GM23338 (cell line): ENCODE results near the gene LCN12.

Experiments used
- CREB1 ChIP-seq: fragments of 250-450 bp; sonication (Bioruptor Pico); IDR thresholded peaks from 2 replicates; pipeline ENCODE4 v1.5.0; 2020; ENCODE audit warnings: low read depth, mild to moderate bottlenecking, moderate library complexity
- CTCF ChIP-seq, 2 experiments: fragments of 200-600 bp in 1 of 2; sonication (generic) in 1 of 2; conservative IDR thresholded peaks; 2 replicates each; pipeline versions ENCODE4 v1.5.1 to v1.6.1; 2016 to 2017; ENCODE audit warnings: antibody characterized with exemption in 2 of 2, low read depth in 2 of 2, mild to moderate bottlenecking in 2 of 2, moderate library complexity in 1 of 2
- EZH2 ChIP-seq: fragments of 200-600 bp; sonication (generic); IDR thresholded peaks from one replicate; pipeline ENCODE4 v1.8.0; 2017; ENCODE audit warnings: antibody characterized with exemption, mild to moderate bottlenecking, low read depth; ENCODE audit not compliant: unreplicated experiment
- EZH2phosphoT487 ChIP-seq: fragments of 200-600 bp; sonication (generic); IDR thresholded peaks from one replicate; pipeline ENCODE4 v1.8.1; 2018; ENCODE audit warnings: antibody characterized with exemption; ENCODE audit not compliant: unreplicated experiment
- JUNB ChIP-seq: IDR thresholded peaks from one replicate; pipeline ENCODE4 v1.6.1; 2016; ENCODE audit warnings: antibody characterized with exemption; ENCODE audit not compliant: unreplicated experiment
- POLR2AphosphoS5 ChIP-seq: IDR thresholded peaks from 2 replicates; pipeline ENCODE4 v1.6.1; 2016; ENCODE audit warnings: antibody characterized with exemption, low read depth
- REST ChIP-seq: IDR thresholded peaks from one replicate; pipeline ENCODE4 v1.6.1; 2018; ENCODE audit warnings: antibody characterized with exemption; ENCODE audit not compliant: unreplicated experiment
- STAT1 ChIP-seq: IDR thresholded peaks from one replicate; pipeline ENCODE4 v1.6.1; 2016; ENCODE audit warnings: antibody characterized with exemption; ENCODE audit not compliant: unreplicated experiment
- ZNF114 ChIP-seq: fragments of 250-450 bp; sonication (Bioruptor Pico); IDR thresholded peaks from 2 replicates; pipeline ENCODE4 v1.5.0; 2020; ENCODE audit warnings: mild to moderate bottlenecking, moderate library complexity

DNA sequence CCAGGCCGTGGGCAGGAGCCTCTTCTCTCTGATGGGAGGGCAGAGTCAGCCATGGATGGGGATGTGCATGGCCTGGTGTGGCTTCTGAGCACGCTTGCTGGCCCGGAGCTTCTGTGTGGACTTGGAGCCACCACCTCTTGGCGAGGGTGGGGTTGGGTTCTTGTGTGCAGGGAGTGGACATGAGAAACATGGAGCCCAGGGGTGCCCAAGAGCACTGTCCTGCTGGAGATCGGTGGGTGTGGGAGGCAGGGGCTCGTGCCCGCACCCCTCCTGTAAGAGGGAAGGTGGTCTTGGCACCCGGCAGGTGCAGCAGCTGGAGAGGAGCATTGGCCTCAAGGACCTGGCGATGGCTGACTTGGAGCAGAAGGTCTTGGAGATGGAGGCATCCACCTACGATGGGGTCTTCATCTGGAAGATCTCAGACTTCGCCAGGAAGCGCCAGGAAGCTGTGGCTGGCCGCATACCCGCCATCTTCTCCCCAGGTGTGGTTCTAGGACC lies 31.3 kb upstream of the LCN12 start:
- TF ChIP-seq CTCF (conservative IDR thresholded peaks at IDR 0.05; ENCODE audit: low read depth in 2 of 2), result no peak
- TF ChIP-seq POLR2AphosphoS5, result no peak
- TF ChIP-seq JUNB, result no peak
- TF ChIP-seq EZH2, result no peak
- TF ChIP-seq REST, result no peak
- TF ChIP-seq CREB1, result no peak
- TF ChIP-seq STAT1, result no peak
- no peak for TF ChIP-seq EZH2phosphoT487
- no peak for TF ChIP-seq ZNF114
